Right lobe of liver (tissue), 4 donors: ENCODE measurements around the gene CBX5.

Experiments used
- POLR2A ChIP-seq: fragments of 450-650 bp; IDR thresholded peaks from one replicate; pipeline ENCODE4 v1.6.1; 2017; ENCODE audit warnings: antibody characterized with exemption, mild to moderate bottlenecking
- TF ChIP-seq, protein P1 (sequence below), 4 donors: fragments of 200-600 bp in 3 of 4; fragments of 450-650 bp in 1 of 4; IDR thresholded peaks; one replicate each; pipeline versions ENCODE4 v1.5.1 to v1.8.0; 2016 to 2022; ENCODE audit warnings: antibody characterized with exemption in 4 of 4, mild to moderate bottlenecking in 2 of 4
- donor health status: DM: no; HTN: no; CAD: no.
- donor health status: DM: no; HTN: no; CAD: no.
- donor health status: DM: no; HTN: yes; CAD: no.

DNA sequence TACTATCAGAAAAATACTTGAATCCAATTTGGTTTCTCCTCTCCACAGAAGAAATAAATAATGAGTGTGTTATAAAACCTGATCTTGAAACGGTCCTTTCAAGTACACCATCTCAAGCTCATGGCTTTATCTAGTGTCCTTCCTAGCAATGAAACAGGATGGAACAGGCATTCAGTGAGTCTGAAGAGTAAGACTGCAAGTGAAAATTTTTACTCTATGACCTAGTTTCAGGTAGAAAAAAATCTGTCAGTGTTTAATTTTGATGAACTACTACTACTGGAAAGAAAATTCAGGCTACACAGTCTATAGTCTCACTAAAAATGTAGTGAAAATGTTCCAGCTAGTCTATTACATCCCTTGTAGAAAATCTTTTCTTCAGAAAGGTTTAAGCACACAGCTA is 7.7 kb downstream of the CBX5 start:
- TF ChIP-seq, protein P1, sequence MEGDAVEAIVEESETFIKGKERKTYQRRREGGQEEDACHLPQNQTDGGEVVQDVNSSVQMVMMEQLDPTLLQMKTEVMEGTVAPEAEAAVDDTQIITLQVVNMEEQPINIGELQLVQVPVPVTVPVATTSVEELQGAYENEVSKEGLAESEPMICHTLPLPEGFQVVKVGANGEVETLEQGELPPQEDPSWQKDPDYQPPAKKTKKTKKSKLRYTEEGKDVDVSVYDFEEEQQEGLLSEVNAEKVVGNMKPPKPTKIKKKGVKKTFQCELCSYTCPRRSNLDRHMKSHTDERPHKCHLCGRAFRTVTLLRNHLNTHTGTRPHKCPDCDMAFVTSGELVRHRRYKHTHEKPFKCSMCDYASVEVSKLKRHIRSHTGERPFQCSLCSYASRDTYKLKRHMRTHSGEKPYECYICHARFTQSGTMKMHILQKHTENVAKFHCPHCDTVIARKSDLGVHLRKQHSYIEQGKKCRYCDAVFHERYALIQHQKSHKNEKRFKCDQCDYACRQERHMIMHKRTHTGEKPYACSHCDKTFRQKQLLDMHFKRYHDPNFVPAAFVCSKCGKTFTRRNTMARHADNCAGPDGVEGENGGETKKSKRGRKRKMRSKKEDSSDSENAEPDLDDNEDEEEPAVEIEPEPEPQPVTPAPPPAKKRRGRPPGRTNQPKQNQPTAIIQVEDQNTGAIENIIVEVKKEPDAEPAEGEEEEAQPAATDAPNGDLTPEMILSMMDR (IDR thresholded peaks at IDR 0.05) = no peak
- no peak for TF ChIP-seq POLR2A
